Fibroblast of lung (primary cell): ENCODE results near the gene PHIP.

Source experiments
- CTCF ChIP-seq, 2 donors: IDR thresholded peaks in 1 of 2; conservative IDR thresholded peaks in 1 of 2; 1 replicate in 1 of 2; 2 replicates in 1 of 2; pipeline ENCODE4 v1.5.1; 2011 to 2012; ENCODE audit warnings: low read length in 2 of 2, control low read depth in 1 of 2, inconsistent platforms in 1 of 2, low read depth in 1 of 2, mild to moderate bottlenecking in 1 of 2
- EZH2 ChIP-seq: IDR thresholded peaks from 2 replicates; pipeline ENCODE4 v1.5.1; 2012; ENCODE audit warnings: low read length, control low read depth, mild to moderate bottlenecking; ENCODE audit errors: missing control alignments

- TF ChIP-seq CTCF (conservative IDR thresholded peaks at IDR 0.05 in 1 of 2, IDR thresholded peaks at IDR 0.05 in 1 of 2; ENCODE audit: low read depth in 1 of 2, low read length in 2 of 2) = no peak
- no peak for TF ChIP-seq EZH2
These were observed 161.6 kb downstream of the PHIP start for GRCh38 chr6:78916411-78916810.
